Activated naive CD4-positive, alpha-beta T cell treated with anti-CD3 and anti-CD28 coated beads, Interleukin-2, amount 50 U/mL, for 24 hours (primary cell): Measurements from ENCODE around the gene GAB2.

Experiments used
- H3K27ac Mint-ChIP-seq: one replicate; pipeline ENCODE4 v1.8.0; 2021; ENCODE audit warnings: mild to moderate bottlenecking, mixed read lengths
- H3K27me3 Mint-ChIP-seq: one replicate; pipeline ENCODE4 v1.8.0; 2021; ENCODE audit warnings: mixed read lengths
- H3K36me3 Mint-ChIP-seq: one replicate; pipeline ENCODE4 v1.8.0; 2021; ENCODE audit warnings: mixed read lengths
- H3K4me1 Mint-ChIP-seq: one replicate; pipeline ENCODE4 v1.8.0; 2021; ENCODE audit warnings: mixed read lengths
- H3K4me3 Mint-ChIP-seq: one replicate; pipeline ENCODE4 v1.8.0; 2021; ENCODE audit warnings: mild to moderate bottlenecking, mixed read lengths
- H3K9me3 Mint-ChIP-seq: one replicate; pipeline ENCODE4 v1.8.0; 2021; ENCODE audit warnings: mixed read lengths

GAB2 gene

DNA sequence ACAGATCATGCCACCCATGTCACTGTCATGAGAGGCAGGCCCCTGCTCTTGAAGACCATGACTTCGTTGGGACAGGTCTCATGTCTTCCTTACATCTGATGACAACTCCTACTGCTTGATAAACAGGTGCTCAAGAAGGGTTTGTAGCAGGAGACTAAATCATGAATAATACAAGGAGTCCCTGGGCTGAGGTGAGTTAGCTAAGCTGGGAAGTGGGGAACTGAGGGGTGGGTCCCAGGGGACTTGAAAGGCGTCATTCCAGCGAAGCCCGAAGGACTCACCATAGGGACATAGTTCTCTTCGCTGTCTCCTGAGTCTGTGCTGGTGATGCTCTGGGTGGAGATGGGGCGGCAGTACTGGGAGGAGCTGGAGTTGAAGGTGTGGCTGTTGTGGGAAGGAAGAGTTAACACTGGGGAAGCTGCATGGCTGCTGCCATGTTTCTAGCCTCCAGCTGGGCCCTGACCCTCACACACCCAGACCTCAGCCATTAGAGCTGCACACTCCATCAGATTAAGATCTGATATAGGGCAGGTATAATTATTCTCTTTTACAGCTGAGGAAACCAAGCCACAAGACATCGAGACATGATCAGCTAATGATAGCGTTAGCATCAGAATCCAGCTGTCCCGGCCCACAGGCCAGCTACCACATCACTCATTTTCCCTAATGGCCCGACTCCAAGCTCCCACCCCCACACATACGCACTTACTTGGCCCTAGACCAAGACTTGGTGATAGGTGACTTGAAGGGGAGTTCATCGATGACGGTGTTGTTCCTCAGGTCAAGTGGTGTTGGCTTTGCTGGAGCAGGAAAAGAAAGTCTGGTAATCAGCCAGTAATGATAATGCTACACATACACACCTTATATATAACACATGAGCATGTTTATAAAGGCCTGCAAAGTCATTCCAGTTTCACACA, 196.0 kb downstream of the GAB2 start:
- Mint-ChIP-seq H3K9me3 (no peaks in the 10 kb centered on the region), H3K36me3 (peaks cover 3% of the 10 kb centered on the region), H3K4me3 (no peak overlapping the region), H3K27me3 (no peaks in the 10 kb centered on the region), H3K27ac (no peak overlapping the region), H3K4me1 (peaks cover 4% of the 10 kb centered on the region)

DNA sequence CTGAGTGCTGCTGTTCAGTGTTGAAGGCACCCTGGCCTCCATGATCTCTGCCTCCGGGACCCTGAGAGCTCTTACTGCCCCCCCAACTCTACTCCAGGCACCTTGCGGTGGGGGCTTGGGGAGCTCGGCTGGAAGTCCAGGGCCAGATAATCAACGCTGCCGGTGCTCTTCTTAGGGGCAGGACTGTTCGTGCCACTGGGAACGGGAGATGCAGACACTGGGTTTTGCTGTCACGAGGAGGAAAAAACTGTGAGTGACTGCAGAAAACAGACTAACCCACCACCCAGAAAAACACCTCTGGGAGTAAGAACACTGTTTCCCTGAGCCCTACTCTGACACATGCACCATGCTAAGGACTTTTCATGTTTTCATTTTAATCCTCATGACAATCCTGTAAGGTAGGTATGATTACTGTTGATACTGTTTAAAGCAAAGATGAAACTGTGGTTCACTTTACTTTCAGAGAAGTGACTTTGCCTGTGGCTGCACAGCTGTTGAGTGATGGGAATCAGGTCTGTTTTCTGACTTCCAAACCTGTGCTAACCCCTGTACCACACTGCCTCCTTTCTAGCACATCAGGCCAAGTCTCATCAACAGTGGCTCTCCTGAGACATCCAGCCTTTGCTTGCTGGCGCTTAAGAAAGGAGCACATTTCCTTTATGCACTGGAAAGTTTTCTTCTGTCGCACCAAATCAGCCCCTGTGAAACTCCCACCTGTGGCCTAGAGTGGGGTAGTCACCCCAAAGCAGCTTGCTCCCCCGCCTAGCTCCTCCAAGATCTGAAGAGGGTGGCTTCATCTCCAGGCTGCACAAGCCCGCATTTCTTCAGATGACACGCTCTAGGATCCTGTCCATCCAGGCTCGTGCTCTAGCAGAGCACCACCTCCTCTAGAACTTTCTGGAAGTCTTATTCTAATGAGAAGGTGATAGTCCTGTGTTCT, 197.1 kb downstream of the GAB2 start:
- no peak overlapping the region for H3K27ac Mint-ChIP-seq

DNA sequence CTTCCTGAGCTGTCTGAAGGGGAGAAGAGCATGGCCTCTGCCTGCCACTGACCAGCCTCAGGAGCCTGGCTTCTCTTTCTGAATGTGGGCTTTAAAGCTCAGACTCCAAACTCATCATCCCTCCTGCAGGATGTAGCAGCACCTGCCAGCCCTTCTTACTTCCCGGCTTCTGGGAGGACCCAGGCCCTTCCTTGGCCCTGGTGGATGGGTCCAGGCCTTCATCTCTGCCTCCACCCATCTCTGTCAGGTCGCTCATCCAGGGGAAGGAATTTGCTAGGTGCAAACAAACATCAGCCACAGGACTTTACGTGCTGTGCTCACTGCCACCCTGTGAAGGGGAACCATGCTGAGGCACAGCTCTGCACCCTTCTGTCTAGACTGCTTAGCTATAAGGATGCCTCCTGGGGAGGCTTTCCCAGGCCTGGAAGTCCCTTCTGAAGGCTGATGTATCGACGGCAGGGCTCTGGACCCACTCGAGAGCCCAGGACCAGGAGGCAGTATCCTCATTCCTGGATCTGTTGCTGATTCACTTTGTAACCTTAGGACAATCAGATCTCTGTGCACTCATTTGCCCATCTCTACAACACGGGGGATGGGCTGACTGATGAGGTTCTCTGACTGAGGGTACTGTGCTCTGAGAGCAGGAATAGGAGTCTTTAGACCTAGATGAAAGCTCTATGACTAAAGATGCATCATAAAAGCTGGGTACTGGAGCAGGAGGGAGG, 198.0 kb downstream of the GAB2 start:
- Mint-ChIP-seq H3K27ac (no peak overlapping the region), H3K36me3 (peaks cover 3% of the 10 kb centered on the region), H3K9me3 (no peaks in the 10 kb centered on the region), H3K4me1 (peaks cover 4% of the 10 kb centered on the region), H3K4me3 (no peak overlapping the region), H3K27me3 (no peaks in the 10 kb centered on the region)

More for the DNA sequence above, 197.1 kb downstream of the GAB2 start:
- Mint-ChIP-seq H3K4me3 (no peak overlapping the region), H3K9me3 (no peaks in the 10 kb centered on the region), H3K27me3 (no peaks in the 10 kb centered on the region), H3K36me3 (peaks cover 3% of the 10 kb centered on the region), H3K4me1 (peaks cover 4% of the 10 kb centered on the region)

DNA sequence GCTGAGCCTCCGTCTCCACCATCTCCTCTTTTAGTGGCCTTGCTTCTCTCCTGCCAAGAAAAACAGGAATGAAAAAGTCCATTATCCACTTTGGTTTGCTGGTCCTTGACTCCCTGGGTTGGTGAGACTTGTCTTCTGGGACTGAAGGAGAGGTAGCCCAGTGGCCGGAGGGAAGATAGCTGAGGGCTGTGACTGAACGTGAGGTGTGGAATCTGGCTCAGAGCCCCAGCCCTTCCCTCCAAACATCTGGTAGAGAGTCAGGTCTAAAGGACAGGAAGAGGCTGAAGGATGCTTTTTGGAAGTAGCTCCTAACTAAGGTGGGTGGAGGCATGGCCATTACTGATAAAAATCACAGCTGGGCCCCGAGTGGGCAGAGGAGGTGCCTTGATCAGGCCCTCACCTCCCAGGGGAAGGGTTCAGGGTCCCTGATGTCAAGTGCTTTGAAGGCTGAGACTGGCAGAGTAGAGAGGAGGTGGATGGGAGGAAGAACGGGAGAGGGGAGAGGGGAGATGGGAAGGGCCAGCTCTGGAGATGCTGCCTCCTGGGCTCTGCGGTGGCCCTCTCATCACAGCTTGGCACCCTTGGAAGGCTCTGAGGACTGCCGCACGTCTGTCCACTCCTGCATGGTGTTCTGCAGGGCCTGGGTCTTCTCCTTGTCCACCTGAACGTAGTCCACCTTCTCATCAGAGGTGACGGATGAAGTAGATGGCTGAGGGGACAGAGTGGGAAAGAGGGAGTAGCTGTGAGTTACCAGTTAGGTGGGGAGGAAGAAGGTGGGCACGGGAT, 198.7 kb downstream of the GAB2 start:
- Mint-ChIP-seq H3K27ac (no peak overlapping the region), H3K4me3 (no peak overlapping the region), H3K9me3 (no peaks in the 10 kb centered on the region), H3K4me1 (peaks cover 4% of the 10 kb centered on the region), H3K27me3 (no peaks in the 10 kb centered on the region), H3K36me3 (peaks cover 3% of the 10 kb centered on the region)

DNA sequence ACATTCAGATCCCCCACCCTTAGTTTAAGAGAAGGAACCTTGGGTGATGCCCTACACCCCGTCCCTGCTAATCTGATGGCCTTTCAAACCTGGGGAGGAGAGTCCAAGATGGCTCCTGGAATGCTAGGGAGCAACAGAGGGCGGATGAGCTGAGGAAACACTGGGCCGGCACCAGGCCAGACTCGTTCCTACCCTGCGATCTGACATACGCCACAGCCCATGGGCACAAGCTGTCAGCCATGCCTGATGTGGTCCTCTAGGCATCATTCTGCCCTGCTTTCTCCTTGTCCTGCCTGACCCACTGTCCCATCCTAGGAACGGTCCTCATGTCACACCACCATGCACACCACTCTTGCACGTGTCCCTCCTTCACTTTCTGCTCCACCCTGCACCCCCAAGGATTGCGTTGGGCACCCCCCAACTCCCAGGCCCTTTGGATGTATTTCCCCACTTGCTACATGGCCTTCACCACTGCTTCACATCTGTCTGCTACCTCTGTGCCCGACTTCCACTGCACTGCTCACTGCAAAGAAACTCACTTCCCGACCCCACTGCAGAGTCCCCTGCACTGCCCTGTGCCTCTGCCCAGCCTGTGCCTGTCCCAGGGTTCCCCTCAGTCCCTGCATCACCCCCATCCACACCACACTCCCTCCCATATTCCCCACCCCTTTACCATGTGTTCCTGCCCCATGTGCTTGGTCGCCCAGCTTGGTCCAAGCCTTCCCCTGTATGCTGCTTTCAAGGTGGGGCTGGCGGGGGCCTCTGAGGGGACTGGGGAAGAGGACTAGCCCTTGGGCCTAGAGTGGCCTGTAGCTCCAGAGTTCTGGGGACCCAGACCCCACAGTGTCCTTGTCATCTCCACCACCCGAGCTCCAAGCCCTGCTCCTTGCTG, 199.7 kb downstream of the GAB2 start:
- peaks cover 5% of the 10 kb centered on the region for H3K36me3 Mint-ChIP-seq
- H3K4me3 Mint-ChIP-seq: no peak overlapping the region
- no peaks in the 10 kb centered on the region for H3K4me1 Mint-ChIP-seq
- no peak overlapping the region for H3K27ac Mint-ChIP-seq
- no peaks in the 10 kb centered on the region for H3K27me3 Mint-ChIP-seq
- no peaks in the 10 kb centered on the region for H3K9me3 Mint-ChIP-seq

DNA sequence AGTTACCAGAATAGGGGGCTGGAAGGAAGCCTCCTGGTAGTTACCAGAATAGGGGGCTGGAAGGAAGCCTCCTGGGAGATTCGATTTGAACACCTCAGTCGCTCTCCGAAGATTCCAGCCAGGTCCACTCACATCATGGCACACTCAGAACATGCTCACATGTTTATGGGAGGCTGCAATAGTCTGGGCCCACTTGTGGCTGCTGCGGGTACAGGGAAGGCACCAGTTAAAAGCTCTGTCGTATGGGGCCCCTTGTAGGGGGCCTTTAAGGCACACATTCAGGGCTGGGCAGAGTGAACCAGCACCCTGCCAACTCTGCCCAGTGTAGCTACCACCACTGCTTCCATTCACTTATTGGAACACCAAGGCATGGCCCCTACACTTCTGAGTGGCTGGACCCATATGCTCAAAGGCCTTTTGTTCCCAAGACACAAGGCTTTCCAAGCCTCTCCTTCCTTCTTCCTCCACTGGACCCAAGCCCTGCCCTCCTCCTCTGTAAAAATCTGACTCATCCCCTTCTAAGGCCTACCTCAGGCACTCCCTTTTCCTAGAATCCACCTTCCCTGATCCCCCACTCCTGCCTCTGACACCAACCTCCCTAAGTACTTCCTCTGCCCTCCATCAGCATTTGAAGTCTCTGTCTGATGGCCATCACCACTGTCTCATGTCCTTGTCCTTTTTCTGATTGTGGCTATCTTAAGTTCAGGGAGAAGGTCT, 200.9 kb downstream of the GAB2 start:
- Mint-ChIP-seq H3K27ac (no peak overlapping the region), H3K4me3 (no peak overlapping the region), H3K9me3 (no peaks in the 10 kb centered on the region), H3K27me3 (no peaks in the 10 kb centered on the region), H3K36me3 (peaks cover 11% of the 10 kb centered on the region), H3K4me1 (peaks cover 9% of the 10 kb centered on the region)

DNA sequence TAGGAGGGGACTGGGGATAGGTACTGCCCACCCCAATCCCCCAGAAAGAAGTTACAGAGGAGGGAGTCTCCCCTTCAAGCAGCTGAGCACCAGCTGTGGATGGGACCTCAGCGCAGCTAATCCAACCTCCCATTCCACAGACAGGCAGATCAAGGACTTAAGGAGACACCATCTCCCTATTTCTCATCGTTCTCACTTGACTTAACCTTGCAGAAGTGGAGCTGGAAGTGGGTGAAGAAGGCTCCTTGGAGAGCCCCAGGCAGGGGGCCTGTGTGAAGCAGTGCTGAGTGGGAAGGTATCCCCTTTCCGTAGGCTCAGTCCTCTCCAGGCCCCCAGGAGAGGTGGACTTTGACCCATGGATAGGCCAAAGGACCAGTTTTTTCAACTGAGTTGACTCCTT, 201.6 kb downstream of the GAB2 start:
- peaks cover 15% of the 10 kb centered on the region for H3K36me3 Mint-ChIP-seq
- H3K27me3 Mint-ChIP-seq: no peaks in the 10 kb centered on the region
- no peak overlapping the region for H3K27ac Mint-ChIP-seq
- no peaks in the 10 kb centered on the region for H3K9me3 Mint-ChIP-seq
- H3K4me3 Mint-ChIP-seq: no peak overlapping the region
- peaks cover 16% of the 10 kb centered on the region for H3K4me1 Mint-ChIP-seq

DNA sequence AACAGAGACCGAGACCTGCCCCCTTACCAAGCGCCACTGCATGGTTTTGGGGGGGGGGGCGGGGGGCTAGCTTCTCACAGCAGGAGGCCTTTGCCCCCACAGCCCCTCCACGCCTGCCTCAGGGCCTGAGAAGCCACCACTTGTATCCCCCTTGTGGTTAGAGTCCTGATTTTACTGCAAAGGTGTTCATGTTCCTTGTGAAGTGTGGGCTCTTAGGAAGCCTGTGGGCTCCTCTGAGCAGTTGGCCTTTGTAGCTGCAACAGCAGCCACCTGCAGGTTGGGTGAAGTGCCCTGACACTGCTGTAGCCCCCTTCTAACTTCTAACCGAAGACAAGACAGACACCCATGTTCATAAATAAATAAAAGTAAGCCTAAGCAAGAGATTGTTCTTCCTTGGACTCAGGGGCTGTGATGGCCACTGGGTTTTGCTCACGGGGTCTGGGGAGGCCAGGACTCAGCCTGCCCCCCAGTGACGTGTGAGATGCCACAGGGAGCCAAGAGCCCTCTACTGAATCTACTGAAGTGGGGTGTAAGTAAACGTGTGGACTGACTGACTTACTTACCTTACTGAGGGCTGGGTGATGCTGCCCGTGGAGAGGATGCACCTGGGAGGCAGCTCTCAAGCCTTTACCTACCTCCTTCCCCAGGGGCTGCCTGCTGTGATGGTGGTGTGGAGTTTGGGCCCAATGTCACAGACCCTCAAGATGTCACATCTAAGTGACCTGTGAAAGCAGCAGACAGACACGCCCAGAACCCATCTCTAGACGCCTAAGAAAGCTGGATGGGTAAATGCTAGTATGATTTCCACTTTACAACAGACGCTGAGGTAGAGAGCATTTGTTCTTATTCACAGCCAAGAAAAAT, 203.1 kb downstream of the GAB2 start:
- H3K4me3 Mint-ChIP-seq: no peak overlapping the region
- H3K36me3 Mint-ChIP-seq: peaks cover 18% of the 10 kb centered on the region
- H3K27me3 Mint-ChIP-seq: no peaks in the 10 kb centered on the region
- no peak overlapping the region for H3K27ac Mint-ChIP-seq
- peaks cover 16% of the 10 kb centered on the region for H3K4me1 Mint-ChIP-seq
- no peaks in the 10 kb centered on the region for H3K9me3 Mint-ChIP-seq

DNA sequence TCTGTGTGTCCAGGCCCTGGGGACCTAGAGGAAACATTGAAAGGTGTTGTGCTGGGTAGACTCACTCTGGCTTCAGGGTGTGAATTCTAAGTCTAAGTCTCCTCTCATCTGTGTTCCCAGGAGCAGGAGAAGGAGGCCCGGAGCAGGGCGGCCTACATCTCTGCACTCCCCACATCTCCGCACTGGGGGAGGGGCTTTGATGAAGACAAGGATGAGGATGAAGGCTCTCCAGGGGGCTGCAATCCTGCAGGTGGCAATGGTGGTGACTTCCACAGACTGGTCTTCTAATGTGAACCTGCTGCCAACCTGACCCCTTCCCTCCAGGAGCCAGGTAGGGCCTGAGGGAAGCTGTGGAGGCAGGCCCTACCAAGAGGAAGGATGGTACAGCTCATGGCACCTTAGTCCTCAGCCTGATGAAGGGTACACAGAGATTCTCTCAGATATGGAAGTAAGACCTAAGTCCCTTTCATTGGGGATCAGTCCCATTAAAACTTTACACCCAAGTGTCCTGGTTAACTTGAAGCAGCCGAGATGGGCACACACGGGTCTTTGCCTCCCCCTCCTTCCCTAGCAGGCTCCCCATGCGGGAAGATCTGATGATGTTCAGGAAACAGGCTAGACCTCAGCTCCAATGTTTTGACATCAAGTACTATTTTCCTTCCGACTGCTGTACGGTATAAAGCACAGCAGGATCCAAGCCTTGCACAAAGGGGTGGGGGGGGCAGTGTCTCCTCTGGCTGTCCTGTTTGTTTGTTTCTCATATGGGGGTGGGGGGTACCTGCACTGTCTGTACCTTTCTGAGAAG, 203.9 kb downstream of the GAB2 start:
- no peak overlapping the region for H3K27ac Mint-ChIP-seq

DNA sequence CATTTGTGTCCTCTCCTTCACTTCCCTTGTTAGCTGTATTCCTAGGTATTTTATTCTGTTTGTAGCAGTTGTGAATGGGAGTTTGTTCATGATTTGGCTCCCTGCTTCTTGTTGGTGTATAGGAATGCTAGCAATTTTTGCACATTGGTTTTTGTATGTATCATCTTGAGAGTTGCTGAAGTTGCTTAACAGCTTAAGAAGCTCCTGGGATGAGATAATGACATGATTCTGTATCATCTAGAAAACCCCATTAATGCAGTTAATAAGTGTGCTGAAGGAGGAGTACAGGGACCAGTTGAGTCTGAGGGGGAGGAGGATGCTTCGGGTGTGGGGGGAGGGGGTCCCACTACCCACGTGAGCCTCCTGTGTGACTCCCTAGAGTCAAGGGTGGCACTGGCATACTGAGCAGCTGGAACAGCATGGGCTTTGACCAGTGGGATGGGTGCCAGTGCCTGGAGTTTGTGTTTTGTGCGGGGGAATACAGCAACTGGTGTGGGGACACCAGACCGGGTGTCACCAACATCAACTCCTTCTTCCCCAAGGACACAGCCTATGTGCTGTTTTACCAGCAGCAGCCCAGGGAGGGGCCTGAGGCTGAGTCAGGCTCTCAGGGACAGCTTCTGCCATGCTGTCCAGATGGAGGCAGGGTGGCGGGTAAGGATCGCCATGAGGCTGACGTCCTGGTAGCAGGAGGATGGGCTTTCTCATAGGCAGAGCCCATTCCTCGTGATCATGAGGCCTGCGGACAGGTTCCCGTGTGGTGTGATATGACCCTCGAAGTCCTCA, 204.8 kb downstream of the GAB2 start:
- H3K27ac Mint-ChIP-seq: no peak overlapping the region
- no peak overlapping the region for H3K4me3 Mint-ChIP-seq
- peaks cover 16% of the 10 kb centered on the region for H3K4me1 Mint-ChIP-seq
- H3K9me3 Mint-ChIP-seq: no peaks in the 10 kb centered on the region
- no peaks in the 10 kb centered on the region for H3K27me3 Mint-ChIP-seq
- peaks cover 20% of the 10 kb centered on the region for H3K36me3 Mint-ChIP-seq

More for the DNA sequence above, 203.9 kb downstream of the GAB2 start:
- Mint-ChIP-seq H3K36me3 (peaks cover 22% of the 10 kb centered on the region), H3K4me1 (peaks cover 16% of the 10 kb centered on the region), H3K9me3 (no peaks in the 10 kb centered on the region), H3K27me3 (no peaks in the 10 kb centered on the region), H3K4me3 (no peak overlapping the region)

DNA sequence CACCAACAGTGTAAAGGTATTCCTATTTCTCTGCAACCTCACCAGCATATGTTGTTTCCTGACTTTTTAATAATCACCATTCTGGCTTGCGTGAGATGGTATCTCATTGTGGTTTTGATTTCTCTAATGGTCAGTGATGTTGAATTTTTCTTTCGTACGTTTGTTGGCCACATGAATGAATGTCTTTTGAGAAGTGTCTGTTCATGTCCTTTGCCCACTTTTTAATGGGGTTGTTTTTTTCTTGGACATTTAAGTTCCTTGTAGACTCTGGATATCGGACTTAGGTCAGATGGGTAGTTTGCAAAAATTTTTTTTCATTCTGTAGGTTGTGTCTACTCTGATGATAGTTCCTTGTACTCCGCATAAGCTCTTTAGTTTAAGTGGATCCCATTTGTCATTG, 206.1 kb downstream of the GAB2 start:
- Mint-ChIP-seq H3K27me3 (no peaks in the 10 kb centered on the region), H3K27ac (no peak overlapping the region), H3K36me3 (peaks cover 21% of the 10 kb centered on the region), H3K4me1 (peaks cover 18% of the 10 kb centered on the region), H3K9me3 (no peaks in the 10 kb centered on the region), H3K4me3 (no peak overlapping the region)
